Skeletal muscle tissue (tissue), 4 donors: Measurements from ENCODE around the gene TEN1. TPM values are rescaled to one million over a fixed set of nuclear protein-coding genes. Genes with fewer than 3 reads are reported as not detected.
A peak's percentile ranks its signal among the peaks of the same experiment; 100 is the strongest.

Experiments used
- H3K27ac ChIP-seq: one replicate; pipeline ENCODE4 v1.7.0; 2013; ENCODE audit warnings: mild to moderate bottlenecking, low read depth, low read length, inconsistent platforms
- H3K27me3 ChIP-seq, 3 donors: one replicate each; pipeline ENCODE4 v1.7.0; 2013; ENCODE audit warnings: low read length in 3 of 3; ENCODE audit not compliant: control insufficient read depth in 3 of 3, insufficient read depth in 3 of 3
- H3K36me3 ChIP-seq, 3 donors: one replicate each; pipeline ENCODE4 v1.7.0; 2013; ENCODE audit warnings: low read length in 3 of 3; ENCODE audit not compliant: control insufficient read depth in 3 of 3, insufficient read depth in 3 of 3
- H3K4me1 ChIP-seq, 3 donors: one replicate each; pipeline ENCODE4 v1.7.0; 2013; ENCODE audit warnings: low read length in 3 of 3, mild to moderate bottlenecking in 3 of 3; ENCODE audit not compliant: control insufficient read depth in 3 of 3, insufficient read depth in 3 of 3
- H3K4me3 ChIP-seq, 3 donors: one replicate each; pipeline ENCODE4 v1.7.0; 2013; ENCODE audit warnings: low read length in 3 of 3
- H3K9ac ChIP-seq, 3 donors: one replicate each; pipeline ENCODE4 v1.7.0; 2013; ENCODE audit warnings: low read length in 3 of 3, mild to moderate bottlenecking in 3 of 3, moderate library complexity in 2 of 3, low read depth in 1 of 3
- H3K9me3 ChIP-seq, 3 donors: one replicate each; pipeline ENCODE4 v1.7.0; 2013; ENCODE audit warnings: low read length in 3 of 3; ENCODE audit not compliant: control insufficient read depth in 3 of 3
- total RNA-seq: library from RNA; depleted of rRNA; stranded (reverse); fragments of >200 nt; gene quantifications from one replicate; pipeline ENCODE4 v1.2.3, GENCODE V29; 2014
- donor health status: Osteomylitis.

The TEN1 gene
- total RNA-seq, 1 donor from 2014 or later = 3.1 TPM

GRCh38 chr17:75991396-75991795, 12.4 kb downstream of the TEN1 start:
- Histone ChIP-seq H3K27me3 (no peaks in the 10 kb centered on the region), H3K27ac (no peak overlapping the region), H3K4me1 (no peaks in the 10 kb centered on the region), H3K36me3 (peaks cover 4 to 5% (median 5%) of the 10 kb centered on the region in 3 donors), H3K9me3 (no peaks in the 10 kb centered on the region), H3K9ac (no peak overlapping the region), H3K4me3 (no peak overlapping the region)

DNA sequence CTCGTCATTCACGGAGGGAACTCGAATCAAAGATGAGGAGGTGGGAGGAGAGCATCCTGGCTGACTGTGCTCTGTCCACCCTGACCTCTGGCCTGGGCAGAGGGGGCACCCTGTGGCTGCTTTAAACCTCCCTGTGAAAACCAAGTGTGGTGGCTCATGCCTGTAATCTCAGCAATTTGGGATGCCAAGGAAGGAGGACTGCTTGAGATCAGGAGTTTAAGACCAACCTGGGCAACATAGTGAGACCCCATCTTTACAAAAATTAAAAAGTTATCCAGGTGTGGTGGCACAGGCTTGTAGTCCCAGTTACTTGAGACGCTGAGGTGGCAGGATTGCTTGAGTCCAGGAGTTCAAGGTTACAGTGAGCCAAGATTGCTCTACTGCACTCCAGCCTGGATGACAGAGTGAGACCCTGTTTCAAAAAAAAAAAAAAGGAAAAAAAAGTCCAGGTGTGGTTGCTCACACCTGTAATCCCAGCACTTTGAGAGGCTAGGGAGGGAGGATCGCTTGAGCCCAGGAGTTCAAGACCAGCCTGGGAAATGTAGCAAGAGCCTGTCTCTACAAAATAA, 15.8 kb downstream of the TEN1 start:
- no peak overlapping the region for H3K27ac ChIP-seq

DNA sequence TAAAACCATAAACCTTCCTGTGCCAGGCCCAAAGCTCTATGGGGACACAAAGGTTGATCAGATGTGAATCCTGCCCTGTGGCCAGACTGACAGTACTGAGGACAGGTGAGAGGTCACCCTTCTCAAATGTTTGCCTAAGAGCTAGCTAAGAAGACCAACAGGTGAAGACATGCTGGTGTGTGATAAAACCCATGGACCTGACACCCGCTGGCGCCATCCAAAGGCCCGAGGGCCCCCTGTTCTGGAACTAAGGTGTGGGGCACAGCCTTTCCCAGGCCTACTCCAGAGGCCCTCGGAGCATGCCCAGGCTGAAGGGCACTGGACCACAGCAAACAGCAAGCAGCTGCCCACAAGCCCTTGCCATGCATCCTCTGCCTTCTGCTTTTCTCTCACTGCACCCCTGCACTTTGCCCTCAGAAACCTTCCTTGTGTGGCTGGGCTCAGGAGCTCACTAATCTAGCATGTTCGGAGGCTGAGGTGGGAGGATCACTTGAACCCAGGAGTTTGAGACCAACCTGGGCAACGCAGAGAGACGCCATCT, 16.4 kb downstream of the TEN1 start:
- peaks cover 3 to 5% (median 4%) of the 10 kb centered on the region in 3 donors for H3K36me3 ChIP-seq

More for the DNA sequence above, 15.8 kb downstream of the TEN1 start:
- Histone ChIP-seq H3K9ac (no peak overlapping the region), H3K4me3 (no peak overlapping the region), H3K27me3 (no peaks in the 10 kb centered on the region), H3K36me3 (peaks cover 3 to 5% (median 4%) of the 10 kb centered on the region in 3 donors), H3K4me1 (peaks cover 0 to 3% (median 0%) of the 10 kb centered on the region in 3 donors), H3K9me3 (no peaks in the 10 kb centered on the region)

DNA sequence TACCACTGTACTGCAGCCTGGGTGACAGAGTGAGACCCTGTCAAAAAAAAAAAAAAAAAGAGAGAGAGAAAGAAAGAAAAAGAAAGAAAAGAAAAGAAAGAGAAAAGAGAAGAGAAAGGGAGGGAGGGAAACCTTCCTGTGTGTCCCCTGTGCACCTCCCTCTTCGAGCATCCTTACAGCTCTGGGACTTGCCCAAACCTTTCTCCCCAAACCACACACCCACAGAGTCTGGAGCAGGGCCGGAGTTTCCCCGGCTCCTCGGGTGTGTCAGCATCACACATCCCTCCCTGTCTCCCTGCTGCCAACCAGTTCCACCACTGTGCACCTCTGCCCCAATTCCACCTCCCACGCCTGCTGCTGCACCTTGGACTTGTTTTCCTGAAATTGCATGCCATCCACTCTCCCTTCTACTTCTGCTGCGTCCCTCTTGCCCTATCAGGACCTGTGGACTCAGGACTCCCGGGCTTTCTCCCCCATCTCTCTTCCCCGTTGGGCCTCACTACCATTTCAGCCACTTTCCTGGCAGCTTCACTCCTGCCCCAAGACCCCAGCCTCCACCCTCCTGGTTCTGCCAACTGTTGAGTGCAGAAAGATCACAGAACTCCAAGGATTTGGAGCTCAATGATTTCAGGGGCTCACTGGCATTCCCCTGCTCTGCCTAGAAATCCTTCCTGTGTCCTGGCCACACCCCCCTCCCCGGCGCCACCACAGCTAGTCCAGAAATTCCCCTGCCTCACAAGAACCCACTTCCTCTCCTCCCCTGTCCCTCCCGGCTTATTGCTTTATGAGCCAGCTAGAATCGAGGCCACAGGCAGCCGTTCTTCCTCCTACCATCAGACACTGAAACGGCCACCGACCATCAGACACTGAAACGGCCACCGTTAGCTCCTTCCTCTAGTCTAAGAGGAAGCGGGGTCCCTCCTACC, 17.9 kb downstream of the TEN1 start:
- no peaks in the 10 kb centered on the region for H3K27me3 ChIP-seq
- H3K27ac ChIP-seq = no peak overlapping the region

More for the DNA sequence above, 16.4 kb downstream of the TEN1 start:
- H3K4me1 ChIP-seq = peaks cover 0 to 3% (median 0%) of the 10 kb centered on the region in 3 donors
- no peak overlapping the region for H3K27ac ChIP-seq
- H3K9ac ChIP-seq = no peak overlapping the region
- no peaks in the 10 kb centered on the region for H3K9me3 ChIP-seq
- H3K4me3 ChIP-seq = no peak overlapping the region
- H3K27me3 ChIP-seq = no peaks in the 10 kb centered on the region

GRCh38 chr17:75998327-75998795, 19.3 kb downstream of the TEN1 start:
- H3K27ac ChIP-seq = no peak overlapping the region
- peaks cover 0 to 3% (median 0%) of the 10 kb centered on the region in 3 donors for H3K4me1 ChIP-seq
- no peaks in the 10 kb centered on the region for H3K9me3 ChIP-seq
- H3K9ac ChIP-seq = no peak overlapping the region
- H3K4me3 ChIP-seq = no peak overlapping the region
- peaks cover 0 to 8% (median 0%) of the 10 kb centered on the region in 3 donors for H3K36me3 ChIP-seq
- no peaks in the 10 kb centered on the region for H3K27me3 ChIP-seq

More for the DNA sequence above, 17.9 kb downstream of the TEN1 start:
- Histone ChIP-seq H3K9me3 (no peaks in the 10 kb centered on the region), H3K4me3 (no peak overlapping the region), H3K4me1 (peaks cover 0 to 3% (median 0%) of the 10 kb centered on the region in 3 donors), H3K9ac (peak overlapping the region in 1 of 3 donors; percentile 16), H3K36me3 (peaks cover 0 to 4% (median 0%) of the 10 kb centered on the region in 3 donors)

DNA sequence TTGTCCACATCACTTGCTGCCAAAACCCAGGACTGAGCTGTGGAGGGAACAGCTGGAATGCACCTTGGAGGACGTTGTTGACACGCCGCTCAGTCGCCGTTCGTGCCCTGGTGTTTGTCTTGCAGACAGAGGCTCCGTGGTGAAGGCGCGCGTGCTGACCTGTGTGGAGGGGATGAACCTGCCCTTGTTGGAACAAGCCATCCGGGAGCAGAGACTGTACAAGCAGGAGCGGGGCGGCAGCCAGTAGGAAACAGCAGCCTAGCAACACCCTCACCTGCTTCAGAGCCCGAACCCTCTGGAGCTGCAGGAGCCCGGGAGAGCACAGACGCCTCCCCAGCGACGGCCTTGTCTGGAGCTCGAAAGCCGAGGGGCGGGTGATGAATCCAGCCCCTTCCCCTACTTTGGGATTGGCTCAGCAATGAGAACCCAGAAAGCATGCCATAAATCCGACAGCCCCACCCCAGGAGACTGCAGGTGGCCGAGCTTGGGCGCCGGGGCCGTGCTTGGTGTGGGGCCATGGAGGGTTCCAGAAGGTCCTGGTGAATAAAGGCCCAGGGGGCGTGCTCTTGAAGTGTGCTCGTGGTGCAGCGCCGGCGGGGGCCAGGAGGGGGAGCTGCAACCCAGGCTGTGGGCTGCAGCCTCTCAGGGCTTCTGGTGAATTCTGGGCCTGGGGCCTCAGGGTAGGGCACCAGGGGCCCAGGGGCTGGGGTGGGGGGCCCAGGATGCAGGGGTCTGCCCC, 21.1 kb downstream of the TEN1 start:
- no peaks in the 10 kb centered on the region for H3K27me3 ChIP-seq
- peak overlapping the region in 1 of 3 donors; percentile 8 for H3K9ac ChIP-seq
- H3K4me3 ChIP-seq = no peak overlapping the region
- no peak overlapping the region for H3K27ac ChIP-seq
- H3K36me3 ChIP-seq = peaks cover 0 to 10% (median 0%) of the 10 kb centered on the region in 3 donors
- H3K4me1 ChIP-seq = peaks cover 0 to 11% (median 0%) of the 10 kb centered on the region in 3 donors
- H3K9me3 ChIP-seq = no peaks in the 10 kb centered on the region

- Histone ChIP-seq H3K27me3 (no peaks in the 10 kb centered on the region), H3K4me1 (peaks cover 0 to 16% (median 3%) of the 10 kb centered on the region in 3 donors), H3K4me3 (no peak within 1 kb of the TSS), H3K27ac (no peak within 1 kb of the TSS), H3K9ac (peak within 1 kb of the TSS in 1 of 3 donors; percentile 8), H3K9me3 (no peaks in the 10 kb centered on the region), H3K36me3 (peaks cover 0 to 10% (median 0%) of the 10 kb centered on the region in 3 donors)
Observed at GRCh38 chr17:76000755-76001521, 21.9 kb downstream of the TEN1 start, which contains the start of gene CDK3. Gene CDK3, plus strand, starts transcription at chr17:76000855. Its CDS starts 571 bp downstream, at chr17:76001426.

- peaks cover 0 to 13% (median 3%) of the 10 kb centered on the region in 3 donors for H3K4me1 ChIP-seq
Observed at GRCh38 chr17:76002100-76002499, 23.1 kb downstream of the TEN1 start.

DNA sequence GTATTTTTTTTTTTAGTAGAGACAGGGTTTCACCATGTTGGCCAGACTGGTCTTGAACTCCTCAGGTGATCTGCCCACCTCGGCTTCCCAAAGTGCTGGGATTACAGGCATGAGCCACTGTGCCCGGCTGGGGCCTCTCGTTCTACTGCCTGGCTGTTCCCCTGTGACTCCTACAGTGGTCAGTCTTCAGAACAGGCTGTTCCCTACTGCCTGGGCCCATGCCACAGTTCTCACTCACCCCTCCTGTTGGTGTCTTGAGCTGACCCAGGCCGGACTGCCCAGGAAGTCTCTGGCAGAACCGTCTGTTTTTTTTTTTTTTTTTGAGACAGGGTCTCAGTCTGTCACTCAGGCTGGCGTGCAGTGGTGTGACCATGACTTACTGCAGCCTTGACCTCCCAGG, 24.9 kb downstream of the TEN1 start:
- Histone ChIP-seq H3K36me3 (peaks cover 0 to 10% (median 0%) of the 10 kb centered on the region in 3 donors), H3K9me3 (no peaks in the 10 kb centered on the region), H3K27ac (no peak overlapping the region), H3K4me3 (no peak overlapping the region), H3K9ac (no peak overlapping the region), H3K27me3 (no peaks in the 10 kb centered on the region), H3K4me1 (peaks cover 0 to 13% (median 3%) of the 10 kb centered on the region in 3 donors)

More at GRCh38 chr17:76002100-76002499, 23.1 kb downstream of the TEN1 start:
- Histone ChIP-seq H3K9me3 (no peaks in the 10 kb centered on the region), H3K36me3 (peaks cover 0 to 10% (median 0%) of the 10 kb centered on the region in 3 donors), H3K27ac (no peak overlapping the region), H3K27me3 (no peaks in the 10 kb centered on the region), H3K4me3 (no peak overlapping the region), H3K9ac (no peak overlapping the region)
